ENCODE results near the gene ITPRIPL2. TPM values are rescaled to one million over a fixed set of nuclear protein-coding genes. Genes with fewer than 3 reads are reported as not detected.

Gene ITPRIPL2
- total and polyA plus RNA-seq, 2 of the 4 experiments (the other 2 are of a cell fraction) = 9.2 to 11.1 TPM

DNA sequence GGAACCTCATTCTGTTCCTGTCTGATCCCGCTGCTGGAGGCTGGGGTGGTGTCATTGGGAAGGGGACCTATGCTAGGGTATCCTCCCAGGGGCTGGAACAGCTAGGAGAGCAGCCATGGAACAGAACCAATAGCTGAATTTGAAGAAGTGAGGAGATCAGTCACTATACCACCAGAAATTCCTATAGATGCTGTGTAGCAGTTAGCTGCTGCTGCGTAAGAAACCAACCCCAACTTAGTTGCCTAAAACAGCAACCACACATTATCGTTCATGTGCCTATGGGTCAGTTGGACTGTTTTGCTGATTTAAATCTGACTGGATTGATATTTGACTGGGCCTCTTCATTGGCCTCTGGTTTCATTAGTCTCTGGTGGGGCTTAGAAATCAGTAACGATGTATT lies 33.9 kb downstream of the ITPRIPL2 start:
- BruUV-seq (replicated peaks) = no TSS peak
- Histone ChIP-seq H3K9ac (ENCODE audit: low read depth, low read length) (no peak overlapping the region), H3K27me3 (ENCODE audit: control insufficient read depth, insufficient read depth, low read length) (peaks cover 21% of the 10 kb centered on the region), H3K9me1 (ENCODE audit: insufficient read depth, low read length) (no peaks in the 10 kb centered on the region), H3K9me3 (ENCODE audit: control insufficient read depth, insufficient read depth, low read length) (peaks cover 4% of the 10 kb centered on the region), H4K91ac (ENCODE audit: insufficient read depth, low read depth, low read length) (no peak overlapping the region), H3K27ac (ENCODE audit: insufficient read depth, low read length) (no peak overlapping the region), H3K4me3 (ENCODE audit: insufficient read depth, low read depth, low read length) (no peak overlapping the region), H3K4me2 (ENCODE audit: low read depth, low read length) (no peak overlapping the region), H3K4me1 (ENCODE audit: control insufficient read depth, insufficient read depth, low read length) (no peaks in the 10 kb centered on the region), H4K20me1 (ENCODE audit: insufficient read depth, low read length) (no peaks in the 10 kb centered on the region), H2AK9ac (replicated peaks; ENCODE audit: low read depth, low read length, poor library complexity) (no peak overlapping the region), H2BK20ac (ENCODE audit: low read depth, low read length) (no peak overlapping the region), H3K18ac (ENCODE audit: low read depth, low read length) (no peak overlapping the region), H3K23ac (ENCODE audit: low read depth, low read length) (no peak overlapping the region), H2BK120ac (ENCODE audit: low read depth, low read length) (no peak overlapping the region), H3K4ac (ENCODE audit: low read depth, low read length) (no peak overlapping the region), H2BK15ac (ENCODE audit: low read depth, low read length) (no peak overlapping the region), H4K5ac (ENCODE audit: low read depth, low read length) (no peak overlapping the region), H3K14ac (replicated peaks; ENCODE audit: low read depth, low read length) (no peak overlapping the region), H4K8ac (ENCODE audit: low read depth in 2 of 2, low read length in 2 of 2) (no peak overlapping the region), H2AK5ac (ENCODE audit: low read depth, low read length) (no peak overlapping the region), H2BK5ac (ENCODE audit: low read depth, low read length, poor library complexity, severe bottlenecking) (no peak overlapping the region), H3K56ac (ENCODE audit: extremely low read depth, insufficient read depth, low read length) (no peak overlapping the region), H3K36me3 (ENCODE audit: control insufficient read depth, insufficient read depth, low read length) (no peaks in the 10 kb centered on the region), H3K79me1 (ENCODE audit: low read depth in 1 of 2, low read length in 2 of 2) (no peaks in the 10 kb centered on the region), H2AFZ (replicated peaks; ENCODE audit: low read length, poor library complexity) (no peak overlapping the region)
- TF ChIP-seq SMC3 (IDR thresholded peaks at IDR 0.05; ENCODE audit: low read depth, low read length) (no peak), MAFK (IDR thresholded peaks at IDR 0.05; ENCODE audit: low read depth, low read length) (no peak), CEBPB (IDR thresholded peaks at IDR 0.05; ENCODE audit: low read depth, low read length) (no peak), BHLHE40 (IDR thresholded peaks at IDR 0.05; ENCODE audit: low read depth, low read length) (no peak), NFE2L2 (IDR thresholded peaks at IDR 0.05; ENCODE audit: low read depth, low read length) (no peak), RCOR1 (IDR thresholded peaks at IDR 0.05; ENCODE audit: insufficient replicate concordance, low read length) (no peak), RAD21 (IDR thresholded peaks at IDR 0.05; ENCODE audit: low read length) (no peak), MXI1 (IDR thresholded peaks at IDR 0.05; ENCODE audit: borderline replicate concordance, low read depth, low read length) (no peak), FOS (IDR thresholded peaks at IDR 0.05; ENCODE audit: low read depth, low read length) (no peak)
- TF ChIP-seq, protein P1, sequence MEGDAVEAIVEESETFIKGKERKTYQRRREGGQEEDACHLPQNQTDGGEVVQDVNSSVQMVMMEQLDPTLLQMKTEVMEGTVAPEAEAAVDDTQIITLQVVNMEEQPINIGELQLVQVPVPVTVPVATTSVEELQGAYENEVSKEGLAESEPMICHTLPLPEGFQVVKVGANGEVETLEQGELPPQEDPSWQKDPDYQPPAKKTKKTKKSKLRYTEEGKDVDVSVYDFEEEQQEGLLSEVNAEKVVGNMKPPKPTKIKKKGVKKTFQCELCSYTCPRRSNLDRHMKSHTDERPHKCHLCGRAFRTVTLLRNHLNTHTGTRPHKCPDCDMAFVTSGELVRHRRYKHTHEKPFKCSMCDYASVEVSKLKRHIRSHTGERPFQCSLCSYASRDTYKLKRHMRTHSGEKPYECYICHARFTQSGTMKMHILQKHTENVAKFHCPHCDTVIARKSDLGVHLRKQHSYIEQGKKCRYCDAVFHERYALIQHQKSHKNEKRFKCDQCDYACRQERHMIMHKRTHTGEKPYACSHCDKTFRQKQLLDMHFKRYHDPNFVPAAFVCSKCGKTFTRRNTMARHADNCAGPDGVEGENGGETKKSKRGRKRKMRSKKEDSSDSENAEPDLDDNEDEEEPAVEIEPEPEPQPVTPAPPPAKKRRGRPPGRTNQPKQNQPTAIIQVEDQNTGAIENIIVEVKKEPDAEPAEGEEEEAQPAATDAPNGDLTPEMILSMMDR (conservative IDR thresholded peaks at IDR 0.05; ENCODE audit: low read depth, low read length) = no peak
- dilution Hi-C loops (cut with HindIII; ENCODE audit: low sequenced_read_pairs, unreplicated experiment) = no loop called here
- no peak for DNase-seq
- ChIA-PET POLR2A (ENCODE audit: unreplicated experiment) (no interaction called here), CTCF (no interaction called here)
- ATAC-seq (ENCODE audit: low read depth) = no peak
- intact Hi-C loops (cut with micrococcal nuclease) = no loop called here
- no CpG with 5 or more reads among the region's 4 CpGs for WGBS, 2 experiments (ENCODE audit: extremely low coverage in 2 of 2, insufficient read length in 1 of 2)
- in situ Hi-C loops (cut with MboI; ENCODE audit: low sequenced_read_pairs) = no loop called here
